Bone marrow (tissue), 2 donors: ENCODE results near the gene GBP2.
"Not testable (repeated sequence)": the region's sequence is repeated elsewhere in the genome, so short reads cannot be mapped to it uniquely, and the experiment has no call there.

Experiments
- DNase-seq, 2 donors: peaks; one replicate each; lab custom pipeline; 2025; lab: John Stamatoyannopoulos, UW

Gene GBP2

DNA sequence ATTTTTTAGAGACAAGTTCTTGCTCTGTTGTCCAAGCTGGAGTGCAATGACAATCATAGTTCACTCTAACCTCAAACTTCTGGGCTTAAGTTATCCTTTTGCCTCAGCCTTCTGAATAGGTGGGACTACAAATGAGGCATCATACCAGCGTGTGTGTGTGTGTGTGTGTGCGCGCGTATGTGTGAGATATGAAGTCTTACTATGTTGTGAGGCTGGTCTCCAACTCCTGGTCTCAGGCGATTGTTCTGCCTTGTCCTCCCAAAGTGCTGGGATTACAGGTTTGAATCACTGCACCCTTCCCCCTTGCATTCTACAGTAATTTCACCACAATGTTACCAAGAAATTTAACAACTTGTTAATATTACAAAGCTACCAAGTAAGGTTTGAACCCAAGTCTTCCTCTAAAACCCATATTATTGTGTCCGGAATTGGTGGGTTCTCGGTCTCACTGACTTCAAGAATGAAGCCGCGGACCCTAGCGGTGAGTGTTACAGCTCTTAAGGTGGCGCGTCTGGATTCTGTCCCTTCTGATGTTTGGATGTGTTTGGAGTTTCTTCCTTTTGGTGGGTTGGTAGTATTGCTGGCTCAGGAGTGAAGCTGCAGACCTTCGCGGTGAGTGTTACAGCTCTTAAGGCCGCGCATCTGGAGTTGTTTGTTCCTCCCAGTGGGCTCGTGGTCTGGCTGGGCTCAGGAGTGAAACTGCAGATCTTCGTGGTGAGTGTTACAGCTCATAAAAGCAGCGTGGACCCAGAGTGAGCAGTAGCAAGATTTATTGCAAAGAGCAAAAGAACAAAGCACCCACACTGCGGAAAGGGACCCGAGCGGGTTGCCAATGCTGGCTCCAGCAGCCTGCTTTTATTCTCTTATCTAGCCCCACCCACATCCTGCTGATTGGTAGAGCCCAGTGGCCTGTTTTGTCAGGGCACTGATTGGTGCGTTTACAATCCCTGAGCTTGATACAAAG is 970 bp upstream of the GBP2 start:
- DNase-seq, result peak in 1 of 2 donors; percentile 15

- DNase-seq, result no peak
These were observed 538 bp downstream of the GBP2 start for GRCh38 chr1:89125240-89125912.

DNA sequence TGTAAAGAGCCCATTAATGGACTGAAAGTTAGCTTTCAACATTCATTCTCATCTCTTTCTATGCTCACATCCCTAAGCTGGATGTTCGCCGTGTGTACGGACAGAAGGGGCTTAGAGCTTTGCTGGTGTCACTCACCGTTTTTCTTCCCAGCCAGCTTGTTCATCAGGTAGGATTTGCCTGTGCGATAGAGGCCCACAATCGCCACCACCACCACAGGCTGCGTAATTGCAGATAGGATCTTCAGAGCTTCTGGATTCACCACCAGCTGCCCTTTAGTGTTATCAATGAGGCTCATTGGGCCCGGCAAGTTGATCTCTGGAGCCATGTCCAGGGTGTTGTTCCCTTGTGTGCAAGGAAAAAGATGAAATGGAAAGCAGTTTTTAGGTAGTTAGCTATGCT is 4.3 kb downstream of the GBP2 start:
- DNase-seq, result no peak

DNA sequence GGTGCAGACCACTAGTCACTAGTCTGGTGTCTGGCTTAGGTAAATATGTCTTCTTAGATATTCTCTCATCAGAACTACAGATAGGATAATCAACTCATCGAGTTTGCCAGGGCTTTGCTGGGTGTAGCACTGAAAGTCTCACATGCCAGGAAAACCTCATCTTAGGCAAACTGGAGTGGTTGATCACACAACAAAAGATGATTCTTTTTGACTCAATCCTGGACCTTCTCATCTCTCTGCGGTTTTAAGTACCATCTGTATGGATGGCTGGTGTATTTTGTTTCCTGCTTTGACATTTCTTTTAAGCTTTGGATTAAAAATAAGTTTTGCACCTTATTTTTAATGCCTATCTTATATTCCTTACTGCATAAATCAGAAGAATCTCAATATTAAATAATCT is 11.3 kb downstream of the GBP2 start:
- DNase-seq, result no peak

DNA sequence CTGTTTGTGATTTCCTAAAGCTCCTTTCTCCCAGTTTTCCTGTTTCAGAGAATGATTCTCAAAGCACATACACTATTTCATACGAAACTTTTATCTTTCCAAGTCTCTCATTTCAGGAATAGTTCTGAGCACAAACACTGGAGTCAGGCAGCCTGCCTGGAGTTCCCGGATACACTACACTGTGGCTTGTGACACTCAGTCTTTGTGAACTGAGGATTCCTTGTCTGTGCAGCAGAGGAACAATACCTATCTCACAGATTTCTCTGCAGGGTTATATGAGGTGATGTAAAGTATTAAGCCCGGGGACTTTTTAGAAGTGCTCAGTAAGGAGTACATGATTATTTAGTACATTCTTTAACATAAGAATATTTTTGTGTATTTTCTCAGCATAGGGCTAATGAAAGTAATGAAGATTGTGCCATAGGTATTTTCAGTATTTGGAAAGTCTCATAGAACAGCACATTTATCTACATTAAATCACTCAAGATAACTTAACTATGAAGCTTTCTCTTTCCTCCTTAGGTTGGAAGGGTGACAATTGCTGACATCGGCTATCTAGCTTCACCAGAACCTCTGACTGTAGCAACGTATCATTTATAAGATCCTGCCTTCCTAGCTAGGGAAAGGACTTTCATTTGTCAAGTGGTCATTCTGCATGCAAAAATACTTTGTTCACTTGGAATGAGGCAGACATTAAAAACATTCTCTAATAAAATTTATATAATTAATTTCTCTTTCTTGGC is 12.9 kb downstream of the GBP2 start:
- DNase-seq, result no peak

DNA sequence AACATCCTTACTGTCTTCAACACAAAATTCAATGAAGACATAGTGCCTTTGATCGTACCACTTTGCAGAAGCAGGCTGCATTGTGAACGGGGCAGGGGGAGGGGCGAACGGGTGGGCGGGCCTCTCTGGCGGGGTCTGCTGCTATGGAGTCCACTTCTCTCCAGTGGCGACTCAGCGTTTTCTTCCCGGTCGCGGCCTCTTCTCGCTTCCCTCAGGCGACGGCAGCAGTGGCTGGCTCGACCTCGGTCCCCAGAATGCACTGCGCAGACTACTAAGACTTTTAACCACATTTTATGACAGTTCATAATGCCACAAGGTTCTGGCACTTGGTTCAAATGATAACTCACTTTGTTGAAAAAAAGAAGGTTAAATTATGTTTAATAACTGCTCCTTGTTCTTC is 21.2 kb downstream of the GBP2 start:
- DNase-seq, result no peak

- no peak for DNase-seq
These were observed 21.8 kb downstream of the GBP2 start for GRCh38 chr1:89104147-89104546.

DNA sequence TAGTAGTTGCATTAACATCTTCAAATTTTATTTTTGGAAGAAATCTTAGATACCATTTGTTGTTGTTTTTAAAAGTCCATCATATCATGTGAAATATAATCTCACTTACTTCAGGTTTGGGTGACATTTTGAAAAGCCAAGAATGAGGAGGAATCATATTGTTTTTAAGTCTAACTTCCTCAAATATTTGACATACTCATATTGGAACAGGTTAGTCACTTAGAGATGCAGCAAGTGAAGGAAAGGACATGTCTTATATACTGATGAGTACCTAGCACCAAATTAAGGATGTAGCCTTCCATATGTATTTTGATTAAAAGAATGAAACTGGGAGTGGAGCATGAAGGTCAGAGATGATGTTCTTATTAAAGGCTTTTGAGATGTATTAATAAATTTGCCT is 23.9 kb downstream of the GBP2 start:
- no peak for DNase-seq

DNA sequence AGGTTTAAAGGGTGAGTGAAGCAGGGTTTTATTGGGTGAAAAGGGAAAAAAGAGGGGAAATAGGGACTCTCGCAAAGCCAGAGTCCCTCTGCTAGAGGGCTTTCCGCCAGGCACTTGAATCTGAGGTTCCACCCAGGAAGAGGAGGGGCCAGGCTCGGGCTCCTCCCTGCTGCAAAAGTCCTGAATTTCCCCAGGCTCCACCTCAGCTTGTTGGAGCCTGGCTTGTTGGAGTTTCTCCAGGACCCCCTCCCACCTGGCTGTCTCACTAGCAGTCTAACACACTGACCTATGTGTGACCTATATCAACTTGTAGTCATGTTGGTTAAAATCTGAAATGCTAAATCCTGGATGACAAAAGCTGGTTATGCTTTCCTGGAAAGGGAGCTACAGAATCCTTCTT is 25.5 kb downstream of the GBP2 start:
- no peak for DNase-seq

DNA sequence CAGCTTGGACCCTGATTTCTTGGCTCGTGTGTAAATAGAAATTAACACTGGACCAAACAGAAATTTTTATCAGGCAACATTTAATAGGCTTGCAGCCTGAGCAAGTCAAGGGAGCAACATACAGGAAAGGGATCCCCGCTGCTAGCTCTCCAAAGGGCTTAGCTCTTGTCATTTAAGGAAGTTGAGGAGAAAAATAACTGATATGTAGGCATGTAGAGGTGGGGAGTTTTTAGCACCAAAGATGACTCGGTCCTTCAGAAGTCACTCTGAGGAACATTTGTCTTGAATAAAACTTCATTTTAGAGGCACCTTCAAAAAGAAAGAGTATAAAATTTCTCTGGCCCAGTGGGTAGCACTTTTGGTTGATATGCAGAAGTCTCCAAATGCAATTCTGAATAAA is 27.1 kb downstream of the GBP2 start:
- DNase-seq, result peak in 1 of 2 donors; percentile 28

GRCh38 chr1:89095737-89096136 is 30.2 kb downstream of the GBP2 start:
- DNase-seq, result no peak

GRCh38 chr1:89089962-89090361 is 36.0 kb downstream of the GBP2 start:
- DNase-seq, result no peak

DNA sequence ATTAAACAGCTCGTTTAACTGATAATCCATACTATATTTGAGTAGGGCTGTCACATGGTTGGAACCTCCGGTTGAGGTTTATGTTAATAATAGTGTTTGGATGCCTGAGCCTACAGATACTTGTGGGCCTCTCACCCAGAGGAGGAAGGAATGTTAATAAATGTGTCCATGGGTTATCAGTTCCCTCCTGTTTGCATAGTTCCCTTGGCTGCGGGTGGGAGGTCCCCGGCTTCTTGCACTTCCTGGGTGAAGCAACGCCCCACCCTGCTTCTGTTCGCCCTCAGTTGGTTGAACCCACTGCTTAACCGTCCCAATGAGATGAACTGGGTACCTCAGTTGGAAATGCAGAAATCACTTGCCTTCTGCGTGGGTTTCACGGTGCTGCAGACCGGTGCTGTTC is 37.3 kb downstream of the GBP2 start:
- DNase-seq, result no peak

- DNase-seq, result no peak
These were observed 38.7 kb downstream of the GBP2 start for GRCh38 chr1:89087241-89087640.

- peak in 1 of 2 donors; percentile 19 for DNase-seq
These were observed 40.1 kb downstream of the GBP2 start for GRCh38 chr1:89085781-89086180.

DNA sequence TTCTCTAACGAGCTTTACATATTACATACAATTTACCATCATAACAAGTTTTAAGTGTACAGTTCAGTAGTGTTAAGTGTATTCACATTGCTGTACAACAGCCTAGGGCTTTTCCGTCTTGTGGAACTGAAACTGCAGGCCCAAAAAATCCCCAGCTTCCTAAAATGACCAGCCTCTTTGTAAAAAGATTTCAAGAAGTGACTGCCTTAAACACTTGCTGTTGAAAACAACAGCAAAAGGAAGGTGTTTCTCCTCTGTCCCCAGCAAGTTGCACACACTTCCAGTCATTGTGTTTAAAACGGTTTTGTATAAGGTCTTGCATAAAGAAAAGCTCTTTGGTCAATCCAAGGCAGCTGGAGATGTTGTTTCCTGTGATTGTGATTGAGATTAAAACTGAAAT is 44.9 kb downstream of the GBP2 start:
- DNase-seq, result no peak

- not testable (repeated sequence) for DNase-seq
These were observed 45.8 kb downstream of the GBP2 start for GRCh38 chr1:89080068-89080467.

- not testable (repeated sequence) for DNase-seq
These were observed 53.3 kb downstream of the GBP2 start for GRCh38 chr1:89072466-89073065.

- DNase-seq, result no peak
These were observed 55.4 kb downstream of the GBP2 start for GRCh38 chr1:89070509-89070908.

- DNase-seq, result peak in 1 of 2 donors; percentile 30
These were observed 56.0 kb downstream of the GBP2 start for GRCh38 chr1:89069951-89070350.

- DNase-seq, result no peak
These were observed 57.6 kb downstream of the GBP2 start for GRCh38 chr1:89068291-89068690.
